SK-N-SH treated with all-trans-retinoic acid at 6 μM for 48 hours (cell line): ENCODE results near the gene BUB1.

ENCODE experiments used
- ESRRG ChIP-seq: fragments of 250-450 bp; sonication (Bioruptor Pico); IDR thresholded peaks from 2 replicates; pipeline ENCODE4 v1.6.1; 2021; ENCODE audit warnings: mild to moderate bottlenecking
- PPARA ChIP-seq: fragments of 250-450 bp; sonication (Bioruptor Pico); IDR thresholded peaks from 2 replicates; pipeline ENCODE4 v1.5.0; 2020; ENCODE audit warnings: mild to moderate bottlenecking, borderline replicate concordance
- RARB ChIP-seq: fragments of 250-450 bp; sonication (Bioruptor Pico); IDR thresholded peaks from 2 replicates; pipeline ENCODE4 v1.8.0; 2021; ENCODE audit warnings: mild to moderate bottlenecking, moderate library complexity
- SNAI2 ChIP-seq: fragments of 250-450 bp; sonication (Bioruptor Pico); IDR thresholded peaks from 2 replicates; pipeline ENCODE4 v1.5.0; 2020; ENCODE audit warnings: mild to moderate bottlenecking, moderate library complexity
- ZFP3 ChIP-seq: fragments of 250-450 bp; sonication (Bioruptor Pico); IDR thresholded peaks from 2 replicates; pipeline ENCODE4 v1.5.0; 2020; ENCODE audit warnings: mild to moderate bottlenecking, moderate library complexity

- TF ChIP-seq SNAI2 (CRISPR knock-in tag) (no peak), ESRRG (CRISPR knock-in tag) (no peak), ZFP3 (CRISPR knock-in tag) (no peak), RARB (CRISPR knock-in tag) (no peak), PPARA (CRISPR knock-in tag) (no peak)
Observed at GRCh38 chr2:110725370-110725769, 47.5 kb upstream of the BUB1 start.
